ENCODE results near the gene PTGDR.

DNA sequence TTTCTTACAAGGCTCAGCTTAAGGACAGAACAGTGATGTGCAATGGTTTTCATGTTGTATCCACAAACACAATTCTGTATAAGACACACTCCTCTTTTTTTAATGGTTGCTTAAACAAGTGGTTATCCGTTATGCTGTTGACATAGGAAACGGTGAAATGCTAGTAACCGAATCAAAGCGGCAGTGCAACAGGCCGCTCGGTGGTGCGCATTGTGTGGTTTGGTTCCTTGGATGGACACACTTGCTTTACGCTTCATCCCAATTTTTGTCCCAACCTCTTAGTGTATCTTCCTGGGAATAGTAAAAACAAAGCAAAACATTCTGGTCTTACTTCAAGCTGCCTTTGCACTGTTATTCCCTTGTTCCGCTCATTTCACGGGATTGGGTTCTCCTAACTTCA, 46.0 kb downstream of the PTGDR start:
- TF ChIP-seq, protein P1, sequence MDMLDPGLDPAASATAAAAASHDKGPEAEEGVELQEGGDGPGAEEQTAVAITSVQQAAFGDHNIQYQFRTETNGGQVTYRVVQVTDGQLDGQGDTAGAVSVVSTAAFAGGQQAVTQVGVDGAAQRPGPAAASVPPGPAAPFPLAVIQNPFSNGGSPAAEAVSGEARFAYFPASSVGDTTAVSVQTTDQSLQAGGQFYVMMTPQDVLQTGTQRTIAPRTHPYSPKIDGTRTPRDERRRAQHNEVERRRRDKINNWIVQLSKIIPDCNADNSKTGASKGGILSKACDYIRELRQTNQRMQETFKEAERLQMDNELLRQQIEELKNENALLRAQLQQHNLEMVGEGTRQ (IDR thresholded peaks at IDR 0.05): no peak
- TF ChIP-seq ZSCAN20 (CRISPR knock-in tag; IDR thresholded peaks at IDR 0.05) (no peak), RCOR1 (IDR thresholded peaks at IDR 0.05; ENCODE audit: low read depth, low read length) (no peak), ESRRA (IDR thresholded peaks at IDR 0.05; ENCODE audit: borderline replicate concordance, low read length) (no peak), JUNB (IDR thresholded peaks at IDR 0.05) (no peak), MAZ (IDR thresholded peaks at IDR 0.05; ENCODE audit: borderline replicate concordance, low read depth, low read length) (no peak)
- TF ChIP-seq, protein P2, sequence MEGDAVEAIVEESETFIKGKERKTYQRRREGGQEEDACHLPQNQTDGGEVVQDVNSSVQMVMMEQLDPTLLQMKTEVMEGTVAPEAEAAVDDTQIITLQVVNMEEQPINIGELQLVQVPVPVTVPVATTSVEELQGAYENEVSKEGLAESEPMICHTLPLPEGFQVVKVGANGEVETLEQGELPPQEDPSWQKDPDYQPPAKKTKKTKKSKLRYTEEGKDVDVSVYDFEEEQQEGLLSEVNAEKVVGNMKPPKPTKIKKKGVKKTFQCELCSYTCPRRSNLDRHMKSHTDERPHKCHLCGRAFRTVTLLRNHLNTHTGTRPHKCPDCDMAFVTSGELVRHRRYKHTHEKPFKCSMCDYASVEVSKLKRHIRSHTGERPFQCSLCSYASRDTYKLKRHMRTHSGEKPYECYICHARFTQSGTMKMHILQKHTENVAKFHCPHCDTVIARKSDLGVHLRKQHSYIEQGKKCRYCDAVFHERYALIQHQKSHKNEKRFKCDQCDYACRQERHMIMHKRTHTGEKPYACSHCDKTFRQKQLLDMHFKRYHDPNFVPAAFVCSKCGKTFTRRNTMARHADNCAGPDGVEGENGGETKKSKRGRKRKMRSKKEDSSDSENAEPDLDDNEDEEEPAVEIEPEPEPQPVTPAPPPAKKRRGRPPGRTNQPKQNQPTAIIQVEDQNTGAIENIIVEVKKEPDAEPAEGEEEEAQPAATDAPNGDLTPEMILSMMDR (IDR thresholded peaks at IDR 0.05): no peak
- TF ChIP-seq, protein P3, sequence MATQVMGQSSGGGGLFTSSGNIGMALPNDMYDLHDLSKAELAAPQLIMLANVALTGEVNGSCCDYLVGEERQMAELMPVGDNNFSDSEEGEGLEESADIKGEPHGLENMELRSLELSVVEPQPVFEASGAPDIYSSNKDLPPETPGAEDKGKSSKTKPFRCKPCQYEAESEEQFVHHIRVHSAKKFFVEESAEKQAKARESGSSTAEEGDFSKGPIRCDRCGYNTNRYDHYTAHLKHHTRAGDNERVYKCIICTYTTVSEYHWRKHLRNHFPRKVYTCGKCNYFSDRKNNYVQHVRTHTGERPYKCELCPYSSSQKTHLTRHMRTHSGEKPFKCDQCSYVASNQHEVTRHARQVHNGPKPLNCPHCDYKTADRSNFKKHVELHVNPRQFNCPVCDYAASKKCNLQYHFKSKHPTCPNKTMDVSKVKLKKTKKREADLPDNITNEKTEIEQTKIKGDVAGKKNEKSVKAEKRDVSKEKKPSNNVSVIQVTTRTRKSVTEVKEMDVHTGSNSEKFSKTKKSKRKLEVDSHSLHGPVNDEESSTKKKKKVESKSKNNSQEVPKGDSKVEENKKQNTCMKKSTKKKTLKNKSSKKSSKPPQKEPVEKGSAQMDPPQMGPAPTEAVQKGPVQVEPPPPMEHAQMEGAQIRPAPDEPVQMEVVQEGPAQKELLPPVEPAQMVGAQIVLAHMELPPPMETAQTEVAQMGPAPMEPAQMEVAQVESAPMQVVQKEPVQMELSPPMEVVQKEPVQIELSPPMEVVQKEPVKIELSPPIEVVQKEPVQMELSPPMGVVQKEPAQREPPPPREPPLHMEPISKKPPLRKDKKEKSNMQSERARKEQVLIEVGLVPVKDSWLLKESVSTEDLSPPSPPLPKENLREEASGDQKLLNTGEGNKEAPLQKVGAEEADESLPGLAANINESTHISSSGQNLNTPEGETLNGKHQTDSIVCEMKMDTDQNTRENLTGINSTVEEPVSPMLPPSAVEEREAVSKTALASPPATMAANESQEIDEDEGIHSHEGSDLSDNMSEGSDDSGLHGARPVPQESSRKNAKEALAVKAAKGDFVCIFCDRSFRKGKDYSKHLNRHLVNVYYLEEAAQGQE (IDR thresholded peaks at IDR 0.05): no peak

Measured in A549 (cell line).